GM12878 (cell line): Measurements from ENCODE around the gene ZNF385C. TPM values are rescaled to one million over a fixed set of nuclear protein-coding genes. Genes with fewer than 3 reads are reported as not detected.

Experiments used
- ATAC-seq: fragments of 200-7000 bp; cut with Tn5 transposase; 3 replicates; pipeline ENCODE4 v1.9.1; 2020; ENCODE audit warnings: mild to moderate bottlenecking, moderate library complexity
- BruUV-seq: library from RNA; stranded (reverse); fragments of 400-500 nt; replicated peaks from 2 replicates; lab custom pipeline; 2021; lab: Mats Ljungman, UMichigan
- CTCF ChIA-PET: fragments of 300-600 bp; sonication (Branson Sonifier 250); formaldehyde crosslinking; extraction: SDS; loops from one replicate; lab custom pipeline; 2021; ENCODE audit warnings: inconsistent platforms; lab: Yijun Ruan, JAX
- POLR2A ChIA-PET: fragments of 350-600 bp; formaldehyde crosslinking; extraction: SDS; loops from one replicate; lab custom pipeline; 2021; ENCODE audit warnings: inconsistent platforms; lab: Charles Lee
- RAD21 ChIA-PET: fragments of 300-600 bp; sonication (Branson Sonifier 250); formaldehyde crosslinking; loops from one replicate; lab custom pipeline; 2023; ENCODE audit warnings: antibody characterized with exemption; ENCODE audit not compliant: unreplicated experiment; lab: Charles Lee
- SMC1A ChIA-PET: fragments of 300-600 bp; sonication (Branson Sonifier 250); formaldehyde crosslinking; loops from one replicate; lab custom pipeline; 2023; ENCODE audit not compliant: unreplicated experiment, uncharacterized antibody; lab: Charles Lee
- DNase-seq: peaks from one replicate; pipeline ENCODE4 v3.0.0-alpha.2; 2011; ENCODE audit warnings: low read depth, low spot score
- FAIRE-seq: peaks from 3 replicates; lab custom pipeline; 2011; peaks lifted over from hg19 to GRCh38; lab: Jason Lieb, UNC
- H2AFZ ChIP-seq: 2 replicates; pipeline ENCODE4 v1.6.0; 2011; ENCODE audit warnings: low read depth, low read length, control low read depth; ENCODE audit not compliant: control insufficient read depth
- H3K27ac ChIP-seq: 2 replicates; pipeline ENCODE4 v1.5.1; 2011; ENCODE audit warnings: control low read depth; ENCODE audit not compliant: control insufficient read depth, insufficient read depth
- H3K27me3 ChIP-seq, 2 experiments: replicated peaks in 1 of 2; 2 replicates each; pipeline versions ENCODE4 v1.6.0 to v1.6.1; 2011; ENCODE audit warnings: low read length in 1 of 2; ENCODE audit not compliant: control insufficient read depth in 2 of 2, insufficient read depth in 2 of 2
- H3K36me3 ChIP-seq, 2 experiments: 2 replicates each; pipeline ENCODE4 v1.5.1; 2011; ENCODE audit warnings: low read length in 1 of 2; ENCODE audit not compliant: control insufficient read depth in 2 of 2, insufficient read depth in 2 of 2
- H3K4me1 ChIP-seq: 2 replicates; pipeline ENCODE4 v1.6.1; 2011; ENCODE audit warnings: mild to moderate bottlenecking, low read length, moderate library complexity, mixed read lengths; ENCODE audit not compliant: control insufficient read depth, insufficient read depth
- H3K4me2 ChIP-seq: 2 replicates; pipeline ENCODE4 v1.6.0; 2011; ENCODE audit warnings: control low read depth; ENCODE audit not compliant: control insufficient read depth, insufficient read depth
- H3K4me3 ChIP-seq: fragments of 200-600 bp; sonication (generic); 2 replicates; pipeline ENCODE4 v1.5.1; 2016
- H3K79me2 ChIP-seq: 2 replicates; pipeline ENCODE4 v1.6.0; 2011; ENCODE audit warnings: low read length; ENCODE audit not compliant: control insufficient read depth, insufficient read depth
- H3K9ac ChIP-seq: 2 replicates; pipeline ENCODE4 v1.8.0; 2011; ENCODE audit warnings: low read length, control low read depth, mixed read lengths; ENCODE audit not compliant: control insufficient read depth, insufficient read depth
- H3K9me3 ChIP-seq: replicated peaks from 3 replicates; pipeline ENCODE4 v1.5.1; 2011; ENCODE audit warnings: mild to moderate bottlenecking, low read length; ENCODE audit not compliant: control insufficient read depth, insufficient read depth
- H4K20me1 ChIP-seq: 2 replicates; pipeline ENCODE4 v1.6.0; 2011; ENCODE audit not compliant: control insufficient read depth, insufficient read depth
- CBX3 ChIP-seq: fragments of 200-600 bp; sonication (generic); IDR thresholded peaks from 2 replicates; pipeline ENCODE4 v1.6.1; 2016; ENCODE audit warnings: low read depth, borderline replicate concordance
- CREM ChIP-seq: IDR thresholded peaks from 2 replicates; pipeline ENCODE4 v1.6.1; 2014; ENCODE audit warnings: antibody characterized with exemption, low read depth
- E4F1 ChIP-seq: fragments of 450-650 bp; IDR thresholded peaks from 2 replicates; pipeline ENCODE4 v1.6.1; 2018; ENCODE audit warnings: borderline replicate concordance, mild to moderate bottlenecking; ENCODE audit not compliant: partially characterized antibody
- FOS ChIP-seq: IDR thresholded peaks from 3 replicates; pipeline ENCODE4 v1.6.1; 2011; ENCODE audit warnings: borderline replicate concordance; ENCODE audit not compliant: insufficient read length; ENCODE audit errors: extremely low read depth
- MTA2 ChIP-seq: fragments of 450-650 bp; IDR thresholded peaks from 2 replicates; pipeline ENCODE4 v1.6.1; 2016; ENCODE audit warnings: low read depth, mild to moderate bottlenecking, moderate library complexity
- MTA3 ChIP-seq: IDR thresholded peaks from 2 replicates; pipeline ENCODE4 v1.6.1; 2012; ENCODE audit warnings: low read length, inconsistent platforms, borderline replicate concordance
- NKRF ChIP-seq: fragments of 450-650 bp; conservative IDR thresholded peaks from 2 replicates; pipeline ENCODE4 v1.6.1; 2017; ENCODE audit warnings: mild to moderate bottlenecking, moderate library complexity
- POLR2AphosphoS2 ChIP-seq: IDR thresholded peaks from 2 replicates; pipeline ENCODE4 v1.6.1; 2011; ENCODE audit warnings: low read depth, mild to moderate bottlenecking, low read length, improper control_type of control experiment, moderate library complexity
- SREBF1 ChIP-seq: IDR thresholded peaks from 2 replicates; pipeline ENCODE4 v1.6.1; 2012; ENCODE audit warnings: mild to moderate bottlenecking, low read length
- STAT3 ChIP-seq: IDR thresholded peaks from 2 replicates; pipeline ENCODE4 v1.6.1; 2011; ENCODE audit warnings: low read depth, low read length, improper control_type of control experiment
- SUPT20H ChIP-seq: IDR thresholded peaks from 2 replicates; pipeline ENCODE4 v1.6.1; 2011; ENCODE audit warnings: low read depth, mild to moderate bottlenecking, low read length, moderate library complexity, borderline replicate concordance; ENCODE audit not compliant: control insufficient read depth
- USF2 ChIP-seq: IDR thresholded peaks from 2 replicates; pipeline ENCODE4 v1.6.1; 2011; ENCODE audit warnings: low read depth, low read length, improper control_type of control experiment, borderline replicate concordance
- ZZZ3 ChIP-seq: IDR thresholded peaks from 2 replicates; pipeline ENCODE4 v1.6.1; 2011; ENCODE audit warnings: low read depth; ENCODE audit not compliant: control insufficient read depth, insufficient read length
- WGBS: methylation state at CpG from one replicate; pipeline ENCODE4 v1.1.6; 2016; ENCODE audit warnings: low lambda C conversion rate; ENCODE audit not compliant: insufficient replicate concordance, insufficient coverage; ENCODE audit errors: missing lambda C conversion rate; 5-methylcytosine and 5-hydroxymethylcytosine counted together
- in situ Hi-C: fragments of 300-500 bp; cut with MboI; formaldehyde crosslinking; loops from 9 replicates; pipeline ENCODE4 v1.14.3; 2018; ENCODE audit warnings: mixed read lengths
- intact Hi-C: fragments of 100-400 bp; cut with micrococcal nuclease; formaldehyde crosslinking; loops from one replicate; pipeline ENCODE4 v1.14.2; 2022; ENCODE audit not compliant: unreplicated experiment
- polyA plus RNA-seq, 11 experiments: library from polyadenylated mRNA; depleted of rRNA in 4 of 11; unstranded in 6 of 11; stranded (reverse) in 5 of 11; fragments of >200 nt; fragmentation: Nextera tagmentation in 4 of 11; fragmentation: Illumina TruSeq in 1 of 11; extraction: Ambion mirVana in 4 of 11; extraction: Trizol in 1 of 11; gene quantifications; 1 replicate in 1 of 11; 2 replicates in 10 of 11; pipeline versions ENCODE4 v1.2.1 to v1.2.3, GENCODE V29; 2011 to 2016; ENCODE audit warnings: inconsistent platforms in 2 of 11, missing spikeins in 2 of 11, low read depth in 1 of 11
- total RNA-seq, 4 experiments: library from RNA; depleted of rRNA in 3 of 4; stranded (reverse); fragments of >200 nt in 3 of 4; fragmentation: Illumina TruSeq in 1 of 4; extraction: Trizol in 1 of 4; gene quantifications; 2 replicates each; pipeline versions ENCODE4 v1.2.1 to v1.2.3, GENCODE V29; 2013 to 2021

The ZNF385C gene
- total and polyA plus RNA-seq, 10 of the 15 experiments (the other 5 are each of a cell fraction or from before 2014, with no cell fraction given) = 0.06 to 0.20 (median 0.07) TPM; not detected in 5

GRCh38 chr17:42120770-42121769 is 22.8 kb upstream of the ZNF385C start, which contains the start of gene KAT2A (continued):
- TF ChIP-seq E4F1 = no peak

GRCh38 chr17:42120161-42120769 is 22.0 kb upstream of the ZNF385C start:
- ChIA-PET POLR2A (interaction anchor here (0.5 to 3.0 kb wide), 12 partner anchors 8 to 216 kb away, joined by 3 to 15 read pairs (median 6); partner anchors contain the start of genes CNP, DHX58 and KCNH4), SMC1A (interaction anchor here (0.9 to 5.2 kb wide), 10 partner anchors 10 to 156 kb away, joined by 3 to 53 read pairs (median 4); partner anchors contain the start of genes CNP, KCNH4 and NKIRAS2), CTCF (interaction anchor here (0.6 to 7.1 kb wide), 20 partner anchors 9 to 406 kb away, joined by 3 to 138 read pairs (median 5); partner anchors contain the start of genes CNP, KCNH4, NKIRAS2 and RAB5C), RAD21 (interaction anchor here (0.6 to 4.7 kb wide), 18 partner anchors 10 to 416 kb away, joined by 3 to 78 read pairs (median 4); partner anchors contain the start of genes KCNH4 and NAGLU)
- DNase-seq = no peak
- Histone ChIP-seq H3K4me3 (peak overlapping the region; percentile 82), H3K79me2 (peaks cover 2% of the 10 kb centered on the region; the same call in 1 of the 2 replicates), H3K4me2 (peak overlapping the region; percentile 90), H2AFZ (no peak overlapping the region), H3K4me1 (peaks cover 13% of the 10 kb centered on the region), H3K9ac (peak overlapping the region; percentile 48; the same call in 1 of the 2 replicates), H4K20me1 (no peaks in the 10 kb centered on the region), H3K27ac (no peak overlapping the region), H3K27me3 (no peaks in the 10 kb centered on the region), H3K36me3 (peaks cover 6 to 8% of the 10 kb centered on the region in 2 experiments; a peak in 3 of 4 replicates), H3K9me3 (no peaks in the 10 kb centered on the region; the same call in 2 of the 3 replicates)
- in situ Hi-C loops = no loop called here
- intact Hi-C loops = no loop called here
- ATAC-seq = 0 out of 3 replicates have a peak, but pooled peaks have one; percentile 2
- FAIRE-seq = peak; percentile 31
- WGBS = 32% methylated on average over 7 of the region's 7 CpGs
- BruUV-seq = no TSS peak
- TF ChIP-seq ZZZ3 (no peak), CREM (no peak), MTA3 (no peak), SREBF1 (no peak), USF2 (no peak), MTA2 (no peak), FOS (no peak), SUPT20H (no peak), NKRF (no peak), POLR2AphosphoS2 (no peak), CBX3 (no peak), STAT3 (no peak)
